C4-2B (cell line): ENCODE measurements around the gene GAS2.

Experiments used
- H3K27ac ChIP-seq: fragments of 450-650 bp; 2 replicates; pipeline ENCODE4 v1.5.1; 2017
- ZFX ChIP-seq: fragments of 450-650 bp; IDR thresholded peaks from 2 replicates; pipeline ENCODE4 v1.6.1; 2017
- TF ChIP-seq, protein P1 (sequence below): fragments of 450-650 bp; conservative IDR thresholded peaks from 2 replicates; pipeline ENCODE4 v1.5.1; 2017; ENCODE audit warnings: mild to moderate bottlenecking

The GAS2 gene

DNA sequence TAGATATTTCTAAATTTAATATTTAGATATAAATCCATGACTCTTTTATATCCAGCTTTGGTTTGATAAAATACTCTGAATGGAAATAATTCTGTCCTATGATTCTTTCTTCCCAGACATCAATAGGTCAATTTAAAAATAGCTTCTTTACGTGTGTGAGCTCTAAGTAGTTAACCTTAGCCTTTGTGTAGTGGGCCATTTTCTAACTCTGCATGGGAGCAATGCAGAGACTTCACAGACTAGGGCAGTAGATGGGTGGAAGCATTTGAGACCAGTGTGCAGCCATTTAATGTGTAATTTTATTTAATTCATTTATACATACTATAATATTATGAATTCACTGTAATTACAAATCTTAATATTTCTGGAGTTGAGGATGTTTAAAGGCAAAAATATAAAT is 23.8 kb downstream of the GAS2 start:
- no peak overlapping the region for H3K27ac ChIP-seq
- no peak for TF ChIP-seq ZFX
- TF ChIP-seq, protein P1, sequence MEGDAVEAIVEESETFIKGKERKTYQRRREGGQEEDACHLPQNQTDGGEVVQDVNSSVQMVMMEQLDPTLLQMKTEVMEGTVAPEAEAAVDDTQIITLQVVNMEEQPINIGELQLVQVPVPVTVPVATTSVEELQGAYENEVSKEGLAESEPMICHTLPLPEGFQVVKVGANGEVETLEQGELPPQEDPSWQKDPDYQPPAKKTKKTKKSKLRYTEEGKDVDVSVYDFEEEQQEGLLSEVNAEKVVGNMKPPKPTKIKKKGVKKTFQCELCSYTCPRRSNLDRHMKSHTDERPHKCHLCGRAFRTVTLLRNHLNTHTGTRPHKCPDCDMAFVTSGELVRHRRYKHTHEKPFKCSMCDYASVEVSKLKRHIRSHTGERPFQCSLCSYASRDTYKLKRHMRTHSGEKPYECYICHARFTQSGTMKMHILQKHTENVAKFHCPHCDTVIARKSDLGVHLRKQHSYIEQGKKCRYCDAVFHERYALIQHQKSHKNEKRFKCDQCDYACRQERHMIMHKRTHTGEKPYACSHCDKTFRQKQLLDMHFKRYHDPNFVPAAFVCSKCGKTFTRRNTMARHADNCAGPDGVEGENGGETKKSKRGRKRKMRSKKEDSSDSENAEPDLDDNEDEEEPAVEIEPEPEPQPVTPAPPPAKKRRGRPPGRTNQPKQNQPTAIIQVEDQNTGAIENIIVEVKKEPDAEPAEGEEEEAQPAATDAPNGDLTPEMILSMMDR: no peak

DNA sequence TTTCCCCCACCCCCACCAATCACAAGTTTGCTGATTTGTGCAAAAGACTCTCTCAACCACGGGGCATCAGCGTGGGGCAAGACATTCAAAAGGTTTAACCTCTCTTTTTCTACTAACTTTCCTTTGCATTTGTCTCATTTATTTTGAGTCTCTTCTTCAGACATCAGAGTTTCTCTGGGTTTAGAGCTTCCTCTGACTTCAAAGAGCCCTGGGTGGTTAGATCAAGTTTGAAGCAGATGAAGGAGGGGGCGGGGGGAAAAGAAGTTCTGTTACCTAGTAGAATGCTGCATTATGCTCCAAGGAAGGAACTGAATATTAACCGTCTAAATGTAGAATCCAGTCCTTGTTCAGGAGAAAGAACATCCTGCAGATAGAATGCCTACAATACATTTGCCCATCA is 24.5 kb downstream of the GAS2 start:
- TF ChIP-seq, protein P1: no peak
- no peak for TF ChIP-seq ZFX
- H3K27ac ChIP-seq: no peak overlapping the region

DNA sequence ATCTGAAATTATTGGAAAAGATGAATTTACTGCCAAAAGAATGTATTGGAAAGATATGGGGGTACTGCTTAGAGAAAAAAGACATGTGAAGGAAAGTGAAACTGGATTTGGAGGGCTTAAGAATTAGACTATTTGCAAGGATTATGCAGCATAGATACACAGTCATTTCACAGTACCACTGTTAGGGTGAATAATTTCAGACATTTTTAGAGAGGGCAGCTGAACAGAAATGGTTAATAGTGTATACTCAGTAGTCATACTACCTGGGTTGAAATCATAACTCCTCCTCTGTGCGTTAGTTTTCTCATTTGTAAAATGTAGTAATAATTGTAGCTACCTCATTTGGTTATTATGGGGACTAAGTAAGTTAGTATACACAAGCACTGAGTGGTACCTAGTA is 33.0 kb downstream of the GAS2 start:
- no peak for TF ChIP-seq ZFX
- TF ChIP-seq, protein P1: no peak
- H3K27ac ChIP-seq: no peak overlapping the region

DNA sequence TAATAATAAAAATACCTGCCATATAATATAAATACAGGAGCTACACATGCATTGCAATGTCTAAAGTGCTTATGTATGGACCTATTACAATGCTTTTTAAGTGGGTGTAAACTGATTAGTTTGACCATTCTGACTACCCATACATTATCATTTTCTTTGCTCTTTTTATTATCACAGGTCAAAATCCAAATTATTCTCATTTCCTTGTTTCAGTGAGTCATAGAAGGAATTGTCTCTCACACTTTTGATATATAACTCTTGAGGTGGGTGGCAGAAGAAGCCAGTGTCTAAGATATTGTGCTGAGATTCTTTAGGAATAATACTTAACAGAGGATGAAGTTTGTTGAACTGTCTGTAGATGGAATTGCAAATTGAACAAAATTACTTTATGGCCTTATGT is 35.6 kb downstream of the GAS2 start:
- H3K27ac ChIP-seq: no peak overlapping the region
- TF ChIP-seq, protein P1: no peak
- TF ChIP-seq ZFX: no peak

DNA sequence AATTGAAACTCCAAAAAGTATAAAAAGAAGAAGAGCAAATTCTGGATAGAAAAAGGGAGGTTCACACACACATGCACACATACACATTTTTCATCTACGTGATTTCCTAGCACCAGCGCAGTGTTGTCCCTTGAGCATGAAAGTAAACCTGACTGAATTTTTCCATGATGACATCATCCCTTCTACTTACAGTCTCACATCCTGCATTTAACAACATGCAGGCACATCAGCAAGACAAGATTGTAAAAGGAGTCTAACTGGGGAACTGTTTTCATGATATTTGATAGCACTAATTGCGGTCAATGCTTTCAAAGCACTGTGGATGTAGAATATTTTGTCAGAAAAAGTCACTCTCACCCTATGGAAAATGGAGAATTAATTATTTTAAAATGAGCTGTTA is 36.6 kb downstream of the GAS2 start:
- H3K27ac ChIP-seq: no peak overlapping the region
- TF ChIP-seq, protein P1: no peak
- TF ChIP-seq ZFX: no peak

DNA sequence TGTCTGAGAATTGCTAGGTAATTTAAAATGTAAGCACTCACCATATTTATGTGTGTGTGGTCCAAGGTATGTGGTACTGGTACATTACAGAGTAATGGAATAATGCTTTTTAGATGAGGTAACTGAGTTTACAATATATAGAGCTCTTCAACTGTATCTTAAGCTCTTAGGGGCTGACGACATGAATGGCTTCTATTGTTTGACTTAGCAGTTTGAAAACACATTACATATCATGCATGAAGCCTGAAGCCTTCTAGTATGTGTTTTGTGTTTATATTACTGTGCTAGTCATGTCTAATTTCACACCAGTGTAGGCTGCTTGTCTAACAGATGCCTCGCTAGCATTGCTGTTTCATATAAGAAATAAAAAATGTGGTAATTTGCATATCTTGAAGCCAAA is 37.2 kb downstream of the GAS2 start:
- TF ChIP-seq, protein P1: no peak
- no peak for TF ChIP-seq ZFX
- H3K27ac ChIP-seq: no peak overlapping the region

DNA sequence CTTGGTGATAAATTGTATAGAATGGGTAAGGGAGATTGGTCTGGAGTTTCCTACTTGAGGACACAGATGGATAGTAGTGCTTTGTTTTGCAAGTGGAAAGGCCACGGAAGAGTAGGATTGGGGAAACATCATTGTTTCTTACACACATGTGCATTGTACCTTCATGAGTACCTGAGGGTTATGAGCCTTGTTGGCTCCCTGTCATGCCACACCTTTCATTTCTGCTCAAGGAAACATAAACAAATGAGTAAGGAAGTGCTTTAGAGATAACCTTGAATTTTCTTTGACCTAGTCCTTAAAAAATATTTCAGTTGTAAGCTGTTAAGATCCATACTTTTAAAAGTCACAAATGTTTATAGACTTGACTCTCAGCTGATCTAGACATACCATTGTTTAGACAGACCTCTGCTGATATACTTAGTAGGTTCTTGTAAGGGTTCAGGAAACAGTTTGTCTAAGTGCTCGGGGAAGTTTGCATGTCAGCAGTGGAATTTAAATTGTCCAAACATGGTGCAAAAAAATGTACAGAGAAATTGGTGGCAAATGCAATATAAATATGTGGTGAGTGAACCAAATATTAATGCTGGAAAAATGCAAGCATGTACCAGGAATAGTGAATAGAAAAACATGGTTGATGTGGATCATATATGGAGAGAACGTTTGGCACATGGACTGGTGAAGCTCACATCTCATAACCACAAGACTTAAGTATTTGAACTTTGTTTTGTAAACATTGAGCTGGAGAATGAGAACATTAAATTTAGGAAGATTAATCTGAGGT is 40.9 kb downstream of the GAS2 start:
- TF ChIP-seq, protein P1: no peak
- no peak for TF ChIP-seq ZFX
- no peak overlapping the region for H3K27ac ChIP-seq
